Prostate gland (tissue), 2 donors: Measurements from ENCODE around the gene RGMA. TPM values are rescaled to one million over a fixed set of nuclear protein-coding genes. Genes with fewer than 3 reads are reported as not detected.

Experiments
- DNase-seq: peaks from one replicate; pipeline ENCODE4 v3.0.0-alpha.2; 2019; ENCODE audit warnings: low spot score
- H3K27ac ChIP-seq, 2 donors: fragments of 200-600 bp; sonication (generic); 2 replicates each; pipeline ENCODE4 v1.5.1; 2017 to 2019
- H3K27me3 ChIP-seq: fragments of 200-600 bp; sonication (generic); replicated peaks from 2 replicates; pipeline ENCODE4 v1.5.1; 2019; ENCODE audit not compliant: insufficient read depth
- H3K36me3 ChIP-seq, 2 donors: fragments of 200-600 bp; sonication (generic); 1 replicate in 1 of 2; 2 replicates in 1 of 2; pipeline versions ENCODE4 v1.5.1 to v1.8.1; 2017 to 2019
- H3K4me1 ChIP-seq: fragments of 200-600 bp; sonication (generic); replicated peaks from 2 replicates; pipeline ENCODE4 v1.5.1; 2019
- H3K4me3 ChIP-seq, 2 donors: fragments of 200-600 bp; sonication (generic); 2 replicates each; pipeline ENCODE4 v1.5.1; 2017 to 2019
- H3K9me3 ChIP-seq: fragments of 200-600 bp; sonication (generic); 2 replicates; pipeline ENCODE4 v1.5.1; 2017
- POLR2A ChIP-seq: fragments of 450-650 bp; IDR thresholded peaks from one replicate; pipeline ENCODE4 v1.6.1; 2016; ENCODE audit warnings: antibody characterized with exemption, mild to moderate bottlenecking
- POLR2AphosphoS5 ChIP-seq: sonication (generic); formaldehyde crosslinking; IDR thresholded peaks from one replicate; pipeline ENCODE4 v1.6.1; 2017; ENCODE audit warnings: antibody characterized with exemption
- WGBS: methylation state at CpG from one replicate; pipeline ENCODE4 v1.1.5; 2018; 5-methylcytosine and 5-hydroxymethylcytosine counted together
- intact Hi-C: fragments of 100-400 bp; cut with DNase I; formaldehyde crosslinking; loops from one replicate; pipeline ENCODE4 v1.14.2; 2022
- total RNA-seq, 2 donors: library from RNA; depleted of rRNA; stranded (reverse); fragments of >200 nt; gene quantifications; one replicate each; pipeline ENCODE4 v1.1.0, GENCODE V29; 2016
- TF ChIP-seq, protein P1 (sequence below), 4 experiments: fragments of 200-600 bp in 2 of 4; fragments of 450-650 bp in 2 of 4; sonication (generic) in 2 of 4; IDR thresholded peaks; 1 replicate in 3 of 4; 2 replicates in 1 of 4; pipeline ENCODE4 v1.5.1; 2016 to 2019; ENCODE audit warnings: antibody characterized with exemption in 4 of 4, mild to moderate bottlenecking in 2 of 4, moderate library complexity in 2 of 4

Gene RGMA
- total RNA-seq, 2 donors from 2014 or later, result 10.3 to 93.8 TPM

DNA sequence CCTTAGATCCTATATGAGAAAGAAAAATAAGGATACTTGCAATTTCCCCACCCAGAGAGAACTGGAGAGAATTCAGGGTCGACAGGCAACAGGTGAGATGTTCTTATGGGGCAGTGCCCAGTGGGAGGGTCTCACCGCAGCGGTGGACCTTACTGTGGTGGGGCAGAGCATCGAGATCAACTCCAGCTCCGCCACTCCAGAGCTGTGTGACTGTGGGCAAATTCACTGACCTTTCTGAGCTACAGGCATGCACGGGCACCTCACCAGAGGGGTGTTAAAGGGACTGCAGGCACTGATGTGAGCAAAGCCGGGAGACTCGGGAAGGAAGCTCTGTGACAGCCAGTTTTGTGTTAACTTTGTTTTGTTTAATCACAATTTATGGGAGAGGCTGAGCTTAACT, 30.9 kb downstream of the RGMA start:
- no peaks in the 10 kb centered on the region for H3K27me3 ChIP-seq
- no peak overlapping the region for H3K27ac ChIP-seq
- intact Hi-C loops, result no loop called here
- WGBS, result 66% methylated on average over 8 of the region's 8 CpGs
- TF ChIP-seq POLR2A (no peak), POLR2AphosphoS5 (no peak)
- TF ChIP-seq, protein P1, sequence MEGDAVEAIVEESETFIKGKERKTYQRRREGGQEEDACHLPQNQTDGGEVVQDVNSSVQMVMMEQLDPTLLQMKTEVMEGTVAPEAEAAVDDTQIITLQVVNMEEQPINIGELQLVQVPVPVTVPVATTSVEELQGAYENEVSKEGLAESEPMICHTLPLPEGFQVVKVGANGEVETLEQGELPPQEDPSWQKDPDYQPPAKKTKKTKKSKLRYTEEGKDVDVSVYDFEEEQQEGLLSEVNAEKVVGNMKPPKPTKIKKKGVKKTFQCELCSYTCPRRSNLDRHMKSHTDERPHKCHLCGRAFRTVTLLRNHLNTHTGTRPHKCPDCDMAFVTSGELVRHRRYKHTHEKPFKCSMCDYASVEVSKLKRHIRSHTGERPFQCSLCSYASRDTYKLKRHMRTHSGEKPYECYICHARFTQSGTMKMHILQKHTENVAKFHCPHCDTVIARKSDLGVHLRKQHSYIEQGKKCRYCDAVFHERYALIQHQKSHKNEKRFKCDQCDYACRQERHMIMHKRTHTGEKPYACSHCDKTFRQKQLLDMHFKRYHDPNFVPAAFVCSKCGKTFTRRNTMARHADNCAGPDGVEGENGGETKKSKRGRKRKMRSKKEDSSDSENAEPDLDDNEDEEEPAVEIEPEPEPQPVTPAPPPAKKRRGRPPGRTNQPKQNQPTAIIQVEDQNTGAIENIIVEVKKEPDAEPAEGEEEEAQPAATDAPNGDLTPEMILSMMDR (IDR thresholded peaks at IDR 0.05), result no peak
- H3K9me3 ChIP-seq, result no peaks in the 10 kb centered on the region
- no peak for DNase-seq
- H3K4me1 ChIP-seq, result no peaks in the 10 kb centered on the region
- no peaks in the 10 kb centered on the region for H3K36me3 ChIP-seq
- H3K4me3 ChIP-seq, result no peak overlapping the region

DNA sequence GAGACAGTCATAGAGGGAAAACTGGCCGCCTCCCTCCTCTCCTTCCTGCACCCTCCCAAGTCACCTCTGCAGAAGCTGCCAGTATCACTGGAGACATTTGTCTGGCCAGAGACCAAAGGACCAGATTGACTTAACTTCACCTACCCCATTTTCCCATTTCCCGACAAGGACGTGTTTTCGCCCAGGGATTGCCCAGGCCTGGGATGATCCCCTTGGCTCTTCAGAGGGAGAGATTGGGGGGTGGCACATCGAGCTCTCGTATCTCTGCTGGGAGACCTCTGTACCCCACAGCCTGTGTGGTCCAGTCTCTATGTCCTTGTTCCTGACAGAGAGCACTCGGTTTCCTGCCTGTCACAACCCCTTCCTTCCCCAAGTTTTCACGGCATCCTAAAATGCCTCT, 31.4 kb downstream of the RGMA start:
- Histone ChIP-seq H3K27ac (no peak overlapping the region), H3K27me3 (no peaks in the 10 kb centered on the region), H3K4me3 (no peak overlapping the region), H3K9me3 (no peaks in the 10 kb centered on the region), H3K36me3 (no peaks in the 10 kb centered on the region), H3K4me1 (no peaks in the 10 kb centered on the region)
- intact Hi-C loops, result no loop called here
- DNase-seq, result no peak
- 86% methylated on average over 8 of the region's 8 CpGs for WGBS
- TF ChIP-seq POLR2A, result no peak
- TF ChIP-seq, protein P1 (IDR thresholded peaks at IDR 0.05), result no peak
- TF ChIP-seq POLR2AphosphoS5, result no peak

DNA sequence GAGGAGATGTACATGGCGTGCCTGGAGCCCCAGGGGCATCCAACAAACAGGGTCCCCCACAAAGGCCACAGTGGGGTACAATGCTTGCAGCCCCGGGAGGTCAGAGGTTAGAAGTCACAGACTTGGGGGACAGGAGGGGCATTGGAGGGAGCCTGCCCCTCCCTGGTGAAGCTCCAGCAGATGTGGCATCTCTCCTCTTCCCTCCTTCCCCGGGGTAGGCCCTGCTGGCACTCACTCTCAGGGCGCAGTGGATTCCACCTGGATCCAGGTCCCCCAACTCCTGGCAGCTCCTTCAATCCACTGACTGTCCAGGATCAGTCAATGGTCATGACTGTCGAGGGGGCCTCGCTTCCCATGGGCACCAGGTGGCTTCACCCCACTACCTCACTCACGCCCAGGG, 32.2 kb downstream of the RGMA start:
- H3K27ac ChIP-seq, result no peak overlapping the region
- H3K36me3 ChIP-seq, result no peaks in the 10 kb centered on the region
- 94% methylated on average over 7 of the region's 7 CpGs for WGBS
- intact Hi-C loops, result no loop called here
- H3K27me3 ChIP-seq, result no peaks in the 10 kb centered on the region
- no peak overlapping the region for H3K4me3 ChIP-seq
- H3K4me1 ChIP-seq, result no peaks in the 10 kb centered on the region
- DNase-seq, result no peak
- TF ChIP-seq POLR2A, result no peak
- TF ChIP-seq POLR2AphosphoS5, result no peak
- TF ChIP-seq, protein P1 (IDR thresholded peaks at IDR 0.05), result no peak
- no peaks in the 10 kb centered on the region for H3K9me3 ChIP-seq

DNA sequence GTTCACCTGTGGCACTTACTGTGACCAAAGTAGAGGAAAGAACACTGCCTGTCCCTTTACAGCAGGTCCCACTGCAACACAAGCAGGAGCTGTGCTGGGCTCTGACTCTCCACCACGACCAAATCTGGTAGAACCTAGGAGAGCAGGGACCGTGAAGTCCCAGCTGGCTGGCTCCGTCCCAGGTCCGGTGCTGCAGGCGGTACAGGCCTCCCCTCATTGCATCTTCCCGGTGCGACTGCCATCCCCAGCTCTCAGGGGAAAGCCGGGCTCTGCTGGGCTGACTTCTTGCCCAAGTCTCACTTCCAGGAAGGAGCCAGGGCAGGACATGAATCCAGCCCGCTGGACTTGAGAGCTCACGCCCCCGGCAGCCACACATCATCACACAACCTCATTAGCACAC, 33.8 kb downstream of the RGMA start:
- DNase-seq, result no peak
- WGBS, result 75% methylated on average over 11 of the region's 11 CpGs
- no peaks in the 10 kb centered on the region for H3K27me3 ChIP-seq
- intact Hi-C loops, result no loop called here
- H3K9me3 ChIP-seq, result no peaks in the 10 kb centered on the region
- TF ChIP-seq, protein P1 (IDR thresholded peaks at IDR 0.05), result no peak
- TF ChIP-seq POLR2AphosphoS5 (no peak), POLR2A (no peak)
- H3K4me1 ChIP-seq, result no peaks in the 10 kb centered on the region
- no peaks in the 10 kb centered on the region for H3K36me3 ChIP-seq
- no peak overlapping the region for H3K27ac ChIP-seq
- no peak overlapping the region for H3K4me3 ChIP-seq

DNA sequence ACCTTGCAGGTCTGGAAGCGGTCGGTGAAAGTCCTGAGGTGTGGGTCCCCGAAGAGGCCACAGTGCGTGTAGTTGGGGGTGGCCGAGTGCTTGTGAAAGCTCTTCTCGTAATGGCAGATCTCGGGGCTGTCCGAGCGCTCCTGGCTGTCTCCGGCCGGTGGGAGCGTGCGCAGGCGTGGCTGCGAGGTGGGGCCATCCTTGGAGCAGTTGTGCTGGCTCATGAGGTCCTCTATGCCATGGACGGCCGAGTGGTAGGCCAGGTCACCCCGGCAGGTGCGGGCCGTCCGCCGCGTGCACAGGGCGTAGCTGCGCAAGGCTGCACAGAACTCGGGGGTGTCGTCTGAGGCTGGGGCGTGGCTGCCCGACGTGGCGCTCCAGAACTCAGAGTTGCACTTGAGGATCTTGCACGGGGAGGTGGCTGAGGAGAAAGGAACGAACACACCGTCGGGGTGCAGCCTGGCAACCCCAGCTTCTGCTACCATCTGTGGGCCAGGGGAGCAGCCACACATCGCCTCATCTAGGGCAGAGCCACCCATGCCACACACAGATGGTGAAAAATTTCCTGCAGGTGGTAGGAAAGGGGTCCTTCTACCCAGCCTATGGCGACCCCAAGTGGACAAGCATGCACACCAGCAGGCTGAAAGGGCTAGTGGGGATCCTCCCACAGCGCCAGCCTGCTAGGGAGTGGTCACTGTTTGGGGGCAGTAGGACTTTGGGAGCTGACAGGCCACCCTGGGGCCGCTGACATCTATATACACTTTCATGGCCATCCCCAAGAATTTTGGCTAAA, 36.7 kb downstream of the RGMA start:
- H3K36me3 ChIP-seq, result no peaks in the 10 kb centered on the region
- TF ChIP-seq, protein P1 (IDR thresholded peaks at IDR 0.05), result no peak
- TF ChIP-seq POLR2AphosphoS5, result no peak
- TF ChIP-seq POLR2A, result no peak
- no peaks in the 10 kb centered on the region for H3K9me3 ChIP-seq
- H3K27me3 ChIP-seq, result no peaks in the 10 kb centered on the region
- intact Hi-C loops, result no loop called here
- 89% methylated on average over 20 of the region's 39 CpGs for WGBS
- no peak overlapping the region for H3K27ac ChIP-seq
- H3K4me3 ChIP-seq, result no peak overlapping the region
- H3K4me1 ChIP-seq, result peaks cover 15% of the 10 kb centered on the region
- no peak for DNase-seq
